SU-DHL-6 (cell line): ENCODE results near the gene RAE1.

Source experiments
- CTCF ChIP-seq: fragments of 200-600 bp; sonication (generic); IDR thresholded peaks from one replicate; pipeline ENCODE4 v1.5.1; 2017; ENCODE audit warnings: antibody characterized with exemption, mild to moderate bottlenecking, low read length, moderate library complexity; ENCODE audit not compliant: insufficient read depth, poor library complexity, severe bottlenecking
- EZH2phosphoT487 ChIP-seq: fragments of 200-600 bp; sonication (generic), shearing (Covaris generic); conservative IDR thresholded peaks from 2 replicates; pipeline ENCODE4 v1.6.1; 2018; ENCODE audit warnings: mild to moderate bottlenecking, antibody characterized with exemption, low read length, moderate library complexity, mixed read lengths

GRCh38 chr20:57308451-57309271 is 42.4 kb upstream of the RAE1 start:
- no peak for TF ChIP-seq CTCF
- no peak for TF ChIP-seq EZH2phosphoT487
